22Rv1 (cell line): ENCODE measurements around the gene ZBTB40.

Source experiments
- H3K27ac ChIP-seq: fragments of 450-650 bp; 2 replicates; pipeline ENCODE4 v1.5.1; 2017
- CTCF ChIP-seq: fragments of 450-650 bp; IDR thresholded peaks from 2 replicates; pipeline ENCODE4 v1.5.1; 2017; ENCODE audit warnings: mild to moderate bottlenecking
- ZFX ChIP-seq: fragments of 450-650 bp; IDR thresholded peaks from 2 replicates; pipeline ENCODE4 v1.6.1; 2017; ENCODE audit warnings: antibody characterized with exemption, borderline replicate concordance

The ZBTB40 gene

GRCh38 chr1:22567994-22568393 is 116.3 kb downstream of the ZBTB40 start:
- no peak overlapping the region for H3K27ac ChIP-seq
- TF ChIP-seq ZFX, result no peak
- no peak for TF ChIP-seq CTCF

GRCh38 chr1:22569269-22569668 is 117.6 kb downstream of the ZBTB40 start:
- TF ChIP-seq CTCF (no peak), ZFX (no peak)
- H3K27ac ChIP-seq, result no peak overlapping the region

GRCh38 chr1:22570140-22570909 is 118.7 kb downstream of the ZBTB40 start:
- no peak for TF ChIP-seq ZFX
- TF ChIP-seq CTCF, result no peak
- no peak overlapping the region for H3K27ac ChIP-seq

GRCh38 chr1:22572818-22573217 is 121.2 kb downstream of the ZBTB40 start:
- TF ChIP-seq CTCF, result no peak
- no peak for TF ChIP-seq ZFX
- H3K27ac ChIP-seq, result no peak overlapping the region

- TF ChIP-seq ZFX (no peak), CTCF (no peak)
- H3K27ac ChIP-seq, result no peak overlapping the region
Measured at GRCh38 chr1:22573237-22573636, 121.6 kb downstream of the ZBTB40 start.

GRCh38 chr1:22575532-22576149 is 124.0 kb downstream of the ZBTB40 start:
- H3K27ac ChIP-seq, result no peak overlapping the region
- TF ChIP-seq ZFX (no peak), CTCF (no peak)

GRCh38 chr1:22576150-22576544 is 124.5 kb downstream of the ZBTB40 start:
- no peak overlapping the region for H3K27ac ChIP-seq
- TF ChIP-seq CTCF (no peak), ZFX (no peak)
